Measurements from ENCODE around the gene RAC3. TPM values are rescaled to one million over a fixed set of nuclear protein-coding genes. Genes with fewer than 3 reads are reported as not detected.

RAC3 gene
- total and polyA plus RNA-seq, 2 of the 8 experiments (the other 6 are each of a cell fraction or from before 2014, with no cell fraction given) = 177 to 299 TPM

GRCh38 chr17:82003411-82004381 lies 27.8 kb upstream of the RAC3 start:
- no peak overlapping the region for H4K5ac ChIP-seq (ENCODE audit: insufficient read length, low read depth, low read length)
- no peaks in the 10 kb centered on the region for H3K27me3 ChIP-seq (replicated peaks in 1 of 4; ENCODE audit: control insufficient read depth in 3 of 4, extremely low read depth in 1 of 4, insufficient read depth in 3 of 4, low read length in 3 of 4)
- CTCF ChIA-PET (ENCODE audit: partially characterized antibody) = interaction anchor here (0.6 to 4.0 kb wide), 9 partner anchors 7 to 76 kb away, joined by 3 to 29 read pairs (median 3); no protein-coding TSS in a partner anchor
- peaks cover 3 to 8% of the 10 kb centered on the region in 2 experiments for H4K20me1 ChIP-seq (replicated peaks in 1 of 2; ENCODE audit: control insufficient read depth in 1 of 2, insufficient read depth in 2 of 2, low read length in 2 of 2)
- H4K91ac ChIP-seq (replicated peaks; ENCODE audit: insufficient read length, low read length) = no peak overlapping the region
- H3K27ac ChIP-seq (ENCODE audit: low read depth, low read length) = no peak overlapping the region
- H3K4me1 ChIP-seq (replicated peaks in 1 of 4; ENCODE audit: control insufficient read depth in 3 of 4, insufficient read depth in 4 of 4, low read length in 3 of 4) = peaks cover 0 to 1% (median 0%) of the 10 kb centered on the region in 4 experiments; a peak in 1 of 7 replicates
- TF ChIP-seq, protein P1, sequence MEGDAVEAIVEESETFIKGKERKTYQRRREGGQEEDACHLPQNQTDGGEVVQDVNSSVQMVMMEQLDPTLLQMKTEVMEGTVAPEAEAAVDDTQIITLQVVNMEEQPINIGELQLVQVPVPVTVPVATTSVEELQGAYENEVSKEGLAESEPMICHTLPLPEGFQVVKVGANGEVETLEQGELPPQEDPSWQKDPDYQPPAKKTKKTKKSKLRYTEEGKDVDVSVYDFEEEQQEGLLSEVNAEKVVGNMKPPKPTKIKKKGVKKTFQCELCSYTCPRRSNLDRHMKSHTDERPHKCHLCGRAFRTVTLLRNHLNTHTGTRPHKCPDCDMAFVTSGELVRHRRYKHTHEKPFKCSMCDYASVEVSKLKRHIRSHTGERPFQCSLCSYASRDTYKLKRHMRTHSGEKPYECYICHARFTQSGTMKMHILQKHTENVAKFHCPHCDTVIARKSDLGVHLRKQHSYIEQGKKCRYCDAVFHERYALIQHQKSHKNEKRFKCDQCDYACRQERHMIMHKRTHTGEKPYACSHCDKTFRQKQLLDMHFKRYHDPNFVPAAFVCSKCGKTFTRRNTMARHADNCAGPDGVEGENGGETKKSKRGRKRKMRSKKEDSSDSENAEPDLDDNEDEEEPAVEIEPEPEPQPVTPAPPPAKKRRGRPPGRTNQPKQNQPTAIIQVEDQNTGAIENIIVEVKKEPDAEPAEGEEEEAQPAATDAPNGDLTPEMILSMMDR (IDR thresholded peaks at IDR 0.05; ENCODE audit: control extremely low read depth in 1 of 3, insufficient read depth in 1 of 3, low read depth in 1 of 3, low read length in 3 of 3) = peak in 2 of 3 experiments; percentile 14 to 35; a peak in 3 of 4 replicates
- TF ChIP-seq BCL11A (IDR thresholded peaks at IDR 0.05; ENCODE audit: low read depth in 2 of 2, low read length in 2 of 2) = no peak
- no peak overlapping the region for H3K4ac ChIP-seq (replicated peaks; ENCODE audit: insufficient read length, low read depth, low read length)
- H3K9ac ChIP-seq (replicated peaks in 1 of 4; ENCODE audit: extremely low read depth in 1 of 4, low read depth in 3 of 4, low read length in 3 of 4) = peak overlapping the region in 2 of 4 experiments; percentile 8 to 12; a peak in 1 of 7 replicates
- POLR2A ChIA-PET (ENCODE audit: partially characterized antibody) = interaction anchor here (0.6 to 1.9 kb wide), 6 partner anchors 12 to 69 kb away, joined by 3 to 9 read pairs (median 4); no protein-coding TSS in a partner anchor
- no peak overlapping the region for H2AK5ac ChIP-seq (ENCODE audit: low read depth, low read length)
- peaks cover 3% of the 10 kb centered on the region for H3K79me1 ChIP-seq (ENCODE audit: low read depth, low read length)
- WGBS, 2 experiments (ENCODE audit: extremely low coverage in 1 of 2, insufficient coverage in 1 of 2, insufficient read length in 1 of 2, insufficient replicate concordance in 2 of 2, low coverage in 1 of 2, low lambda C conversion rate in 2 of 2, missing lambda C conversion rate in 1 of 2) = 88% methylated on average over 37 of the region's 53 CpGs; no CpG with 5 or more reads in 1 of the 2 experiments
- H2AFZ ChIP-seq (ENCODE audit: low read length) = no peak overlapping the region
- no peak overlapping the region for H3K18ac ChIP-seq (ENCODE audit: extremely low read depth, low read length)
- H3K23me2 ChIP-seq (ENCODE audit: low read depth, low read length) = 0 out of 2 replicates have a peak, but pooled peaks cover 1% of the 10 kb centered on the region
- H2BK120ac ChIP-seq (replicated peaks; ENCODE audit: low read depth, low read length) = no peak overlapping the region
- no peak overlapping the region for H3K56ac ChIP-seq (replicated peaks; ENCODE audit: insufficient read length, low read depth, low read length)
- no peak overlapping the region for H2BK15ac ChIP-seq (ENCODE audit: low read length)
- H3K4me2 ChIP-seq (ENCODE audit: insufficient read depth in 1 of 2, low read depth in 2 of 2, low read length in 2 of 2) = no peak overlapping the region
- no peaks in the 10 kb centered on the region for H3K9me3 ChIP-seq (ENCODE audit: insufficient read depth in 2 of 2, low read depth in 1 of 2, low read length in 1 of 2)
- H3K36me3 ChIP-seq (ENCODE audit: control insufficient read depth in 2 of 4, insufficient read depth in 4 of 4, low read length in 3 of 4) = no peaks in the 10 kb centered on the region
- H2BK12ac ChIP-seq (ENCODE audit: low read depth, low read length) = no peak overlapping the region
- no peak overlapping the region for H2BK5ac ChIP-seq (ENCODE audit: low read depth, low read length)
- DNase-seq (ENCODE audit: low read depth in 1 of 2, low spot score in 2 of 2) (peak in 1 of 2 experiments; percentile 51), FAIRE-seq (no peak)
- H3K4me3 ChIP-seq (ENCODE audit: extremely low read depth in 1 of 4, insufficient read depth in 2 of 4, low read depth in 3 of 4, low read length in 4 of 4) = no peak overlapping the region
- 0 out of 2 replicates have a peak overlapping the region, but pooled peaks have one; percentile 28 for H4K8ac ChIP-seq (ENCODE audit: extremely low read depth, insufficient read depth, low read length)
- H2BK20ac ChIP-seq (ENCODE audit: low read length) = no peak overlapping the region
- no peaks in the 10 kb centered on the region for H3K79me2 ChIP-seq (ENCODE audit: control insufficient read depth in 1 of 2, insufficient read depth in 2 of 2, low read length in 2 of 2)
- no peak overlapping the region for H3K14ac ChIP-seq (ENCODE audit: insufficient read length)
- no peak overlapping the region for H3K23ac ChIP-seq (ENCODE audit: insufficient read length)

Measured in H1 (cell line).